HG02981 (cell line): Measurements from ENCODE around the gene TRPV6.

Experiments used
- ATAC-seq: cut with Tn5 transposase; IDR thresholded peaks from one replicate; pipeline ENCODE4 v1.9.1; 2021; ENCODE audit warnings: mild to moderate bottlenecking, moderate library complexity; ENCODE audit not compliant: unreplicated experiment

The TRPV6 gene

GRCh38 chr7:142886866-142887265 is 1.3 kb upstream of the TRPV6 start:
- no peak for ATAC-seq

GRCh38 chr7:142884286-142884640 is 1.3 kb downstream of the TRPV6 start:
- ATAC-seq, result no peak

GRCh38 chr7:142883571-142884285 is 1.8 kb downstream of the TRPV6 start:
- no peak for ATAC-seq

- ATAC-seq, result no peak
Observed at GRCh38 chr7:142883145-142883544, 2.4 kb downstream of the TRPV6 start.

GRCh38 chr7:142882338-142882678 is 3.2 kb downstream of the TRPV6 start:
- no peak for ATAC-seq

- no peak for ATAC-seq
Observed at GRCh38 chr7:142881586-142882337, 3.8 kb downstream of the TRPV6 start.

- peak; percentile 67 for ATAC-seq
Observed at GRCh38 chr7:142880876-142881505, 4.6 kb downstream of the TRPV6 start.

GRCh38 chr7:142879060-142879459 is 6.5 kb downstream of the TRPV6 start:
- ATAC-seq, result no peak

GRCh38 chr7:142878315-142878714 is 7.2 kb downstream of the TRPV6 start:
- no peak for ATAC-seq

- no peak for ATAC-seq
Observed at GRCh38 chr7:142876991-142877910, 8.3 kb downstream of the TRPV6 start.

GRCh38 chr7:142876236-142876960 is 9.1 kb downstream of the TRPV6 start:
- no peak for ATAC-seq

GRCh38 chr7:142875456-142875855 is 10.1 kb downstream of the TRPV6 start:
- ATAC-seq, result no peak

GRCh38 chr7:142874837-142875236 is 10.7 kb downstream of the TRPV6 start:
- ATAC-seq, result no peak

- no peak for ATAC-seq
Observed at GRCh38 chr7:142874409-142874808, 11.1 kb downstream of the TRPV6 start.

- ATAC-seq, result no peak
Observed at GRCh38 chr7:142873871-142874270, 11.7 kb downstream of the TRPV6 start.

- peak; percentile 71 for ATAC-seq
Observed at GRCh38 chr7:142873281-142873784, 12.2 kb downstream of the TRPV6 start.

- no peak for ATAC-seq
Observed at GRCh38 chr7:142872106-142872675, 13.4 kb downstream of the TRPV6 start.

GRCh38 chr7:142871260-142872105 is 14.1 kb downstream of the TRPV6 start:
- no peak for ATAC-seq
